Mammary epithelial cell (primary cell): Measurements from ENCODE around the gene RP9.

ENCODE experiments used
- CTCF ChIP-seq, 2 donors: IDR thresholded peaks in 1 of 2; conservative IDR thresholded peaks in 1 of 2; 2 replicates each; pipeline ENCODE4 v1.5.1; 2011 to 2012; ENCODE audit warnings: inconsistent platforms in 2 of 2, low read length in 2 of 2, mild to moderate bottlenecking in 2 of 2, control low read depth in 1 of 2, low read depth in 1 of 2; ENCODE audit not compliant: insufficient read depth in 1 of 2; ENCODE audit errors: extremely low read depth in 1 of 2
- EZH2 ChIP-seq: IDR thresholded peaks from 2 replicates; pipeline ENCODE4 v1.6.1; 2012; ENCODE audit warnings: low read length, inconsistent platforms, borderline replicate concordance

GRCh38 chr7:33054261-33054964 is 54.8 kb downstream of the RP9 start:
- TF ChIP-seq CTCF (conservative IDR thresholded peaks at IDR 0.05 in 1 of 2, IDR thresholded peaks at IDR 0.05 in 1 of 2; ENCODE audit: extremely low read depth in 1 of 2, insufficient read depth in 1 of 2, low read depth in 1 of 2, low read length in 2 of 2) (no peak), EZH2 (no peak)
